ENCODE measurements around the gene DYNLT1. TPM values are rescaled to one million over a fixed set of nuclear protein-coding genes. Genes with fewer than 3 reads are reported as not detected.

DYNLT1 gene
- total and polyA plus RNA-seq, 7 experiments from 2014 or later: 66.4 to 122 (median 81.6) TPM

DNA sequence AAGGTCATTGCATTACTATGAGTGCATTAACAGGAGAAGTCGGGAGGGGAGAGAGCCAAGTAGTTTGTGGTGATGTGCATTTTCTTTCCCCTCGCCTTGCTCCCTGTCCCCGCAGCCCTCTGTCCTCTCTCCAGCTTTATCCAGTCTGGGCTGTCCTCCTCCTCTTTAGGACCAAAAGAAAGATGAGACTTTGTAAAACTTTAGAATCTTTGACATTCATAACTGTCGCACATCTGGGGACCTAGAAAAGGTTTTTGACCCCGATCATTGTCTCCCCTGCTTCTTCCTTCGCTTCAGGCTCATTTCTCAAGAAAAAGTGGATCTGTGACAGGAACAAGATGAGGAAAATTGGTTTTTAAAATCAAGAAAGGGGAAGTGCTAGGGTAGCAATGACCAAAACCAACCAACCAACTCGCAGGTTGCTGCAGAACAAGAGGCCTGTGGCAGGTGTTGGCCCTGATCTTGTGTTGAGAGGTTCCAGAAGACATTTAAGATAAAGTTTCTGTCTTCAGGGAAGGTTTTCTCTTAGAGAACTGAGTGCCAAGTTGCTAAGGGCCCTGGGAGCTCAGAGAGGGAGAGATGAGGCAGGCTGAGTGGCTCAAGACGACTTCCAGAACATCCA lies 22.9 kb upstream of the DYNLT1 start:
- Histone ChIP-seq H3K36me3 (ENCODE audit: control insufficient read depth in 2 of 3, insufficient read depth in 3 of 3, low read length in 3 of 3) (peaks cover 13 to 45% (median 14%) of the 10 kb centered on the region in 3 experiments), H3K27ac (ENCODE audit: low read depth, low read length) (no peak overlapping the region), H3K9me3 (ENCODE audit: control insufficient read depth in 2 of 3, low read length in 3 of 3) (no peaks in the 10 kb centered on the region), H3K4me3 (ENCODE audit: low read length) (no peak overlapping the region), H3K27me3 (ENCODE audit: control insufficient read depth in 2 of 2, insufficient read depth in 2 of 2, low read length in 2 of 2) (no peaks in the 10 kb centered on the region), H3K4me1 (ENCODE audit: control insufficient read depth in 2 of 2, insufficient read depth in 2 of 2, low read length in 2 of 2) (peaks cover 0 to 8% of the 10 kb centered on the region in 2 donors)
- H3K4me3 Mint-ChIP-seq: peak overlapping the region in 2 of 10 donors; percentile 33 to 42
- H3K36me3 Mint-ChIP-seq: peaks cover 11 to 61% (median 35%) of the 10 kb centered on the region in 5 donors
- no peaks in the 10 kb centered on the region for H3K9me3 Mint-ChIP-seq
- ChIA-PET CTCF (no interaction called here), POLR2A (no interaction called here)
- H3K27me3 Mint-ChIP-seq: no peaks in the 10 kb centered on the region
- no peak for DNase-seq
- peak overlapping the region in 4 of 9 donors; percentile 36 to 62 (median 50) for H3K27ac Mint-ChIP-seq
- no peak for ATAC-seq
- peaks cover 10 to 57% (median 40%) of the 10 kb centered on the region in 7 donors for H3K4me1 Mint-ChIP-seq
- intact Hi-C loops (cut with micrococcal nuclease): no loop called here

DNA sequence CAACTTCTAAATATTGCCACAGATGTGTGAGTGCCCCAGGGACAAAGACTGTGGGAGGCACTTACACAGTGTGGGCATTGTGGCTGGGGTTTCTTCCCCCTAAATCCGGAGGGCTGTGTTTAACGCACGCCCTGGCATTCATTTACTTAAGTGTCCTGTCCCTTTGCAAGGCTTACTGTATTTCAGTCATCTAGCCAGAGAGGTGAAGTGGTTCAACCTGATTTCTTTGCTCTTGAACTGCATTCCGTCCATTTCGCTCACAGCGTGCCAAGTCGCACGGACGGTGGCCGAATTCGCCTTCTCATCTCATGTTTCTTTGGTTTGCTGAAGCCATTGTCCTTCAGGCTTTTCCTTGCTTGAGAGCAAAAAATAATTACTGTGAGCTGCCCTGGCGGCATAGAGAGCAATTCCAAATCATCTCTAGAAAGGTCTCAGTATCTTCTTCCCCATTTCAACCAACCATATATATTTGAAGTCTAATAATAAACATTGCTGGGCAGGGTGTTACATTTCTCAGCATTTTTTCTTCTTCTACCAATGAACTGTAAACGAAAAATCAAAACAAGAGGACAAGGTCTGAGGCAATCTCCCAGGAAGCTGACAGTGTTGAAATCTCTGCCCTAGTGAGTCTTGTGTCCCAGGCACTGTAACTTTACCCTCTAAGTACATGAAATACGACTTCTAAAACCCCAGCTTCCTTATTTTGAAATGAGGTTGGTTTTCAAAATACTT lies 22.3 kb upstream of the DYNLT1 start:
- Histone ChIP-seq H3K27ac (ENCODE audit: low read depth, low read length) (no peak overlapping the region), H3K4me1 (ENCODE audit: control insufficient read depth in 2 of 2, insufficient read depth in 2 of 2, low read length in 2 of 2) (peaks cover 0 to 14% of the 10 kb centered on the region in 2 donors), H3K9me3 (ENCODE audit: control insufficient read depth in 2 of 3, low read length in 3 of 3) (no peaks in the 10 kb centered on the region), H3K36me3 (ENCODE audit: control insufficient read depth in 2 of 3, insufficient read depth in 3 of 3, low read length in 3 of 3) (peaks cover 13 to 45% (median 14%) of the 10 kb centered on the region in 3 experiments), H3K4me3 (ENCODE audit: low read length) (no peak overlapping the region), H3K27me3 (ENCODE audit: control insufficient read depth in 2 of 2, insufficient read depth in 2 of 2, low read length in 2 of 2) (no peaks in the 10 kb centered on the region)
- H3K4me3 Mint-ChIP-seq: peak overlapping the region in 3 of 10 donors; percentile 2 to 42 (median 33)
- H3K27me3 Mint-ChIP-seq: no peaks in the 10 kb centered on the region
- intact Hi-C loops (cut with micrococcal nuclease): no loop called here
- CTCF ChIA-PET: interaction anchor here (1.4 kb wide), 1 partner anchor 24 kb away, joined by 7 read pairs; no protein-coding TSS in a partner anchor
- POLR2A ChIA-PET: interaction anchor here (0.6 kb wide), 1 partner anchor 80 kb away, joined by 3 read pairs; no protein-coding TSS in a partner anchor
- H3K4me1 Mint-ChIP-seq: peaks cover 10 to 63% (median 46%) of the 10 kb centered on the region in 7 donors
- ATAC-seq (peak; percentile 75), DNase-seq (no peak)
- H3K36me3 Mint-ChIP-seq: peaks cover 11 to 61% (median 35%) of the 10 kb centered on the region in 5 donors
- H3K9me3 Mint-ChIP-seq: no peaks in the 10 kb centered on the region
- H3K27ac Mint-ChIP-seq: peak overlapping the region in 5 of 9 donors; percentile 10 to 62 (median 48)

DNA sequence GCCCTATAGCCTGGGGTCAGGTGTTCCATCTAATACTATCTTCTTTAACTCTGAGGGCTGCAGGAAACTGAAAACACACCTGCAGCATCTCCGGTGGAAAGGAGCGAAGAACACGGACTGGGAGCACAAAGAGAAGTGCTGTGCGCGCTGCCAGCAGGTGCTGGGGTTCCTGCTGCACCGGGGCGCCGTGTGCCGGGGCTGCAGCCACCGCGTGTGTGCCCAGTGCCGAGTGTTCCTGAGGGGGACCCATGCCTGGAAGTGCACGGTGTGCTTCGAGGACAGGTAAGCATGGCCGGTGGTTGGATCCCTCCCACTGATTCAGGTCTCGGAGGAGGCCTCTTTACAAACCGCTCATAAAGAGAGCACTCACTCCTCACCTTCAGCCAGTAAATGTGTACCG lies 20.8 kb upstream of the DYNLT1 start:
- H3K27ac Mint-ChIP-seq: peak overlapping the region in 7 of 9 donors; percentile 9 to 100 (median 93)
- peaks cover 0 to 26% of the 10 kb centered on the region in 2 donors for H3K4me1 ChIP-seq (ENCODE audit: control insufficient read depth in 2 of 2, insufficient read depth in 2 of 2, low read length in 2 of 2)
- peak overlapping the region; percentile 17 for H3K27ac ChIP-seq (ENCODE audit: low read depth, low read length)
- CTCF ChIA-PET: interaction anchor here (1.4 kb wide), 1 partner anchor 26 kb away, joined by 7 read pairs; no protein-coding TSS in a partner anchor
- peaks cover 11 to 58% (median 35%) of the 10 kb centered on the region in 5 donors for H3K36me3 Mint-ChIP-seq
- no peaks in the 10 kb centered on the region for H3K27me3 Mint-ChIP-seq
- no peaks in the 10 kb centered on the region for H3K9me3 ChIP-seq (ENCODE audit: control insufficient read depth in 2 of 3, low read length in 3 of 3)
- H3K4me1 Mint-ChIP-seq: peaks cover 10 to 73% (median 55%) of the 10 kb centered on the region in 7 donors
- DNase-seq: no peak
- ATAC-seq: no peak
- H3K4me3 Mint-ChIP-seq: peak overlapping the region in 9 of 10 donors; percentile 16 to 96 (median 86)
- peaks cover 13 to 45% (median 14%) of the 10 kb centered on the region in 3 experiments for H3K36me3 ChIP-seq (ENCODE audit: control insufficient read depth in 2 of 3, insufficient read depth in 3 of 3, low read length in 3 of 3)
- intact Hi-C loops (cut with micrococcal nuclease): no loop called here
- H3K27me3 ChIP-seq (ENCODE audit: control insufficient read depth in 2 of 2, insufficient read depth in 2 of 2, low read length in 2 of 2): no peaks in the 10 kb centered on the region
- H3K9me3 Mint-ChIP-seq: no peaks in the 10 kb centered on the region
- H3K4me3 ChIP-seq (ENCODE audit: low read length): no peak overlapping the region
- POLR2A ChIA-PET: interaction anchor here (0.8 kb wide), 1 partner anchor 18 kb away, joined by 3 read pairs; no protein-coding TSS in a partner anchor

DNA sequence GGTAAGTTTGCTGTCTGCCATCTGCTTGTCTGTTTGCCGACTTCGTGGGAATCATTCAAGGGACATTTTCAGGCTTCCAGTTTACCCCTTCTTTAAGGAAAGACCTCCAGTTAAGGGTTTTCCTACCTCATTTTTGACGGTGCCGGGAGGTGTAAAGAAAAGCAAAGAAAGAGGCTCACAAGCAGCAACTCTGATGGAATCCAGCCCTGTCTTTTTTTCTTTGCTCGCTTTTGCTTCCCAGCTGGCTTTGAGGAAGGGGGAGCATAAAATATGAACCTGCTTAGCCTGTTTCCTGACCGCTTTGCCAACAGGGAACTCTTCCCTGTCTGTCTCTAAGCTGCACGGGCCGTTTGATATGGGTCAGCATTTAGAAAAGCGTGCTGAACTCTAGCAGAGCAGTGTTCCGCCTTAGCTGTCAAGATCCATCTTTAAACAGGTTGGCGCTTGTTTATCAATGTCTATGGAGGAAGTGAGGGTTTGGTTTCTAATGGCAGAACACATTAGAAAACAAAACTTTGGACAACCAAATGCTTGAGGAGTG lies 19.2 kb upstream of the DYNLT1 start:
- H3K36me3 Mint-ChIP-seq: peaks cover 4 to 46% (median 34%) of the 10 kb centered on the region in 5 donors
- intact Hi-C loops (cut with micrococcal nuclease): loop anchor here in 1 of 2 donors (1.0 to 5.0 kb wide), 2 partner anchors 10 to 36 kb away; no protein-coding TSS in a partner anchor
- peaks cover 13 to 38% (median 14%) of the 10 kb centered on the region in 3 experiments for H3K36me3 ChIP-seq (ENCODE audit: control insufficient read depth in 2 of 3, insufficient read depth in 3 of 3, low read length in 3 of 3)
- DNase-seq: peak in 2 of 9 donors; percentile 30
- H3K27me3 ChIP-seq (ENCODE audit: control insufficient read depth in 2 of 2, insufficient read depth in 2 of 2, low read length in 2 of 2): no peaks in the 10 kb centered on the region
- peaks cover 10 to 77% (median 63%) of the 10 kb centered on the region in 7 donors for H3K4me1 Mint-ChIP-seq
- no peaks in the 10 kb centered on the region for H3K9me3 Mint-ChIP-seq
- ATAC-seq: no peak
- peak overlapping the region; percentile 75 for H3K27ac ChIP-seq (ENCODE audit: low read depth, low read length)
- ChIA-PET CTCF (interaction anchor here (0.9 to 6.7 kb wide), 4 partner anchors 10 to 450 kb away, joined by 4 to 107 read pairs (median 4); no protein-coding TSS in a partner anchor), POLR2A (interaction anchor here (1.3 to 5.9 kb wide), 5 partner anchors 8 to 27 kb away, joined by 3 to 59 read pairs (median 12); partner anchors contain the start of gene DYNLT1)
- H3K4me3 ChIP-seq (ENCODE audit: low read length): peak overlapping the region; percentile 34
- H3K4me1 ChIP-seq (ENCODE audit: control insufficient read depth in 2 of 2, insufficient read depth in 2 of 2, low read length in 2 of 2): peaks cover 0 to 33% of the 10 kb centered on the region in 2 donors
- H3K27me3 Mint-ChIP-seq: no peaks in the 10 kb centered on the region
- no peaks in the 10 kb centered on the region for H3K9me3 ChIP-seq (ENCODE audit: control insufficient read depth in 2 of 3, low read length in 3 of 3)
- peak overlapping the region in 8 of 9 donors; percentile 85 to 100 (median 94) for H3K27ac Mint-ChIP-seq
- peak overlapping the region in 9 of 10 donors; percentile 71 to 96 (median 90) for H3K4me3 Mint-ChIP-seq

DNA sequence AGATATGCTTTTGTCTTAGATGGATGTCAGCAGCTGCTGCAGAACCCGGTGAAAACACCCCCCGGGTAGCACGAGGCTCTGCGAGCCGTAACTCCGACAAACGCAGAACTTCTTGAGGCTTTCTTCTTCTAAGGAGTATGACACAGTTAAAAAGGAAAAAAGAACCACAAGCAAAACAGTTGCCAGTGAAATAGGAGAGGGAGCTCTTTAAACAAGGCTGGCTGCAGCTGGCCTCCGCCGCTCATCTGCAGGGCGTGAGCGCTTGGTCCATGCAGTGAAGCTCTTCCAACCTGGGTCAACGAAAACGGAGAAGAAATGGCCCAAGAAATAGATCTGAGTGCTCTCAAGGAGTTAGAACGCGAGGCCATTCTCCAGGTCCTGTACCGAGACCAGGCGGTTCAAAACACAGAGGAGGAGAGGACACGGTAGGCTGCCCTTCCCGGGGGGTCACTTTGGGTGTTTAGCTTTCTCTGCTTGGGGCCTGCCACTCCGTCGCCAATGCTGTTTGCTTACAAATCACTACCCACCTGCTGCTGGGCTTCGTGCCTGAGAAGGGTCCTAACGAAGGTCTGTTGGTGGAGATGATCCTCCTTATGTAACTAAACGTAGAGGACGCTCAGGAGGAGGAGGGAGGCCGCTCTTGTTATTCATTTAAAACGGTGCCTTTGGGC lies 18.5 kb upstream of the DYNLT1 start:
- Mint-ChIP-seq H3K36me3 (peaks cover 0 to 42% (median 31%) of the 10 kb centered on the region in 5 donors), H3K27me3 (no peaks in the 10 kb centered on the region), H3K27ac (peak overlapping the region; percentile 23 to 100 (median 92)), H3K4me3 (peak overlapping the region; percentile 48 to 96 (median 89)), H3K4me1 (peaks cover 5 to 73% (median 59%) of the 10 kb centered on the region in 7 donors), H3K9me3 (no peaks in the 10 kb centered on the region)
- ChIA-PET CTCF (interaction anchor here (0.9 to 6.7 kb wide), 9 partner anchors 10 to 449 kb away, joined by 3 to 107 read pairs (median 4); no protein-coding TSS in a partner anchor), POLR2A (interaction anchor here (0.7 to 5.9 kb wide), 6 partner anchors 8 to 901 kb away, joined by 3 to 59 read pairs (median 8); partner anchors contain the start of gene DYNLT1)
- ATAC-seq: peak; percentile 56
- Histone ChIP-seq H3K36me3 (ENCODE audit: control insufficient read depth in 2 of 3, insufficient read depth in 3 of 3, low read length in 3 of 3) (peaks cover 13 to 34% (median 14%) of the 10 kb centered on the region in 3 experiments), H3K27ac (ENCODE audit: low read depth, low read length) (peak overlapping the region; percentile 75), H3K9me3 (ENCODE audit: control insufficient read depth in 2 of 3, low read length in 3 of 3) (no peaks in the 10 kb centered on the region), H3K4me3 (ENCODE audit: low read length) (peak overlapping the region; percentile 34), H3K27me3 (ENCODE audit: control insufficient read depth in 2 of 2, insufficient read depth in 2 of 2, low read length in 2 of 2) (no peaks in the 10 kb centered on the region), H3K4me1 (ENCODE audit: control insufficient read depth in 2 of 2, insufficient read depth in 2 of 2, low read length in 2 of 2) (peaks cover 0 to 33% of the 10 kb centered on the region in 2 donors)
- DNase-seq: peak in 7 of 9 donors; percentile 32 to 79 (median 67)
- intact Hi-C loops (cut with micrococcal nuclease): loop anchor here in 1 of 2 donors (1.0 to 5.0 kb wide), 2 partner anchors 10 to 36 kb away; no protein-coding TSS in a partner anchor

Measured in naive thymus-derived CD4-positive, alpha-beta T cell (primary cell).